ACC112 (cell line): Measurements from ENCODE around the gene TMEM45A.
"Not testable (repeated sequence)": the region's sequence is repeated elsewhere in the genome, so short reads cannot be mapped to it uniquely, and the experiment has no call there.

Experiments used
- H2AFZ ChIP-seq: fragments of 200-600 bp; sonication (generic); one replicate; pipeline ENCODE4 v1.6.0; 2017; ENCODE audit warnings: antibody characterized with exemption, low read length; ENCODE audit not compliant: unreplicated experiment
- H3K27ac ChIP-seq: fragments of 200-600 bp; sonication (generic); 2 replicates; pipeline ENCODE4 v1.5.1; 2014; ENCODE audit warnings: low read depth, mild to moderate bottlenecking, antibody characterized with exemption, low read length, moderate library complexity
- H3K27me3 ChIP-seq: fragments of 200-600 bp; sonication (generic); 2 replicates; pipeline ENCODE4 v1.6.1; 2014; ENCODE audit warnings: mild to moderate bottlenecking, antibody characterized with exemption, low read length, moderate library complexity, mixed read lengths; ENCODE audit not compliant: insufficient read depth
- H3K36me3 ChIP-seq: fragments of 200-600 bp; sonication (generic); 2 replicates; pipeline ENCODE4 v1.6.1; 2016; ENCODE audit warnings: mild to moderate bottlenecking, antibody characterized with exemption, low read length, moderate library complexity, mixed read lengths; ENCODE audit not compliant: insufficient read depth
- H3K4me1 ChIP-seq: fragments of 200-600 bp; sonication (generic); one replicate; pipeline ENCODE4 v1.6.1; 2016; ENCODE audit warnings: low read length, mixed read lengths; ENCODE audit not compliant: insufficient read depth, unreplicated experiment, control insufficient read depth
- H3K4me3 ChIP-seq: fragments of 200-600 bp; sonication (generic); 2 replicates; pipeline ENCODE4 v1.5.1; 2014; ENCODE audit warnings: mild to moderate bottlenecking, low read depth, low read length
- H3K79me2 ChIP-seq: fragments of 200-600 bp; sonication (generic); one replicate; pipeline ENCODE4 v1.6.0; 2016; ENCODE audit warnings: low read length; ENCODE audit not compliant: control insufficient read depth, unreplicated experiment, insufficient read depth

Gene TMEM45A

DNA sequence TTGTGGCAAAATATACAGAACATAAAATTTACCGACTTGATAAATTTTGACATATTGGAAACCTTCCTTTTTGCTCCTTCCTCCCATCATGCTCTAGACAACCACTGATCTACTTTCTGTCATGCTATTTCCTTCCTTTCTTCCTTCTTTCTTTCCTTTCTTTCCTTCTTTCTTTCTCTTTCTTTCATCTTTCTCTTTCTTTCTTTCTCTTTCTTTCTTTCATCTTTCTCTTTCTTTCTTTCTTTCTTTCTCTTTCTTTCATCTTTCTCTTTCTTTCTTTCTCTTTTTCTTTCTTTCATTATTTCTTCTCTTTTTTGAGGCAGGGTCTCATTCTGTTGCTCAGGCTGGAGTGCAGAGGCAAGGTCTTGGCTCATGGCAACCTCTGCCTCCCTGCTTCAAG is 8.9 kb upstream of the TMEM45A start:
- H3K27ac ChIP-seq = no peak overlapping the region
- H3K79me2 ChIP-seq = no peaks in the 10 kb centered on the region
- H3K4me3 ChIP-seq = no peak overlapping the region
- H3K36me3 ChIP-seq = no peaks in the 10 kb centered on the region
- no peak overlapping the region for H2AFZ ChIP-seq
- no peaks in the 10 kb centered on the region for H3K27me3 ChIP-seq
- no peaks in the 10 kb centered on the region for H3K4me1 ChIP-seq

GRCh38 chr3:100486808-100487207 is 5.6 kb upstream of the TMEM45A start:
- Histone ChIP-seq H3K27me3 (no peaks in the 10 kb centered on the region), H3K79me2 (no peaks in the 10 kb centered on the region), H3K4me1 (peaks cover 5% of the 10 kb centered on the region), H3K4me3 (no peak overlapping the region), H3K36me3 (no peaks in the 10 kb centered on the region), H3K27ac (no peak overlapping the region), H2AFZ (no peak overlapping the region)

- no peak overlapping the region for H3K4me3 ChIP-seq
- no peaks in the 10 kb centered on the region for H3K27me3 ChIP-seq
- no peak overlapping the region for H3K27ac ChIP-seq
- H2AFZ ChIP-seq = no peak overlapping the region
- H3K36me3 ChIP-seq = no peaks in the 10 kb centered on the region
- H3K79me2 ChIP-seq = peaks cover 10% of the 10 kb centered on the region
- peaks cover 5% of the 10 kb centered on the region for H3K4me1 ChIP-seq
These were observed 3.3 kb upstream of the TMEM45A start for GRCh38 chr3:100489118-100489517.

DNA sequence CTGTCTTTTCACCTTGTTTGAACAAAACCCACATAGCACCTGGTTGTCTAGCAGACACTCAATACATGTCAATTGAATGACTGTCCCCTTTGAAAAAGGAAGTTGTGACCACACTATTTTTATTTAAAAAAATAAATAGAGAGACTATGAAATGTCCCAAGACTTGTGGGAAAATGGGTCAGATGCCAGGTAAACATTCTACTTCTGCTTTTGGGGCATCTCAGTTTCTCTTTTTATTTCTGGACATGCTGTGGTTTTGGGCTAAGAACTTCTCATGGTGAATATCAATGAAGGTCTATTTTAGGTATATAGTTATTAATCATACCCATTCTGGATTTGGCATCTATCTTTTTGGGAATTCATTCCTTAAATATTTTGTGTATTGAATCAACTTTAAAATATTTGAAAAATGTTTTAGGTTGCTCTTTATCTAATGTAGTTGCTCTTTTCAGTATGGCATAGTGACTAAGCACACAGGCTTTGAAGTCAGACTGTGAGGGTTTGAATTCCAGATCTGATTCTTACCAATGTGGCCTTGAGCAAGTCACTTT is 4.4 kb downstream of the TMEM45A start:
- peak overlapping the region; percentile 27; the same call in 1 of the 2 replicates for H3K4me3 ChIP-seq
- H3K36me3 ChIP-seq = peaks cover 6% of the 10 kb centered on the region
- no peaks in the 10 kb centered on the region for H3K27me3 ChIP-seq
- peaks cover 35% of the 10 kb centered on the region for H3K4me1 ChIP-seq
- no peak overlapping the region for H2AFZ ChIP-seq
- H3K79me2 ChIP-seq = peaks cover 63% of the 10 kb centered on the region
- peak overlapping the region; percentile 72 for H3K27ac ChIP-seq

GRCh38 chr3:100499651-100500050 is 7.2 kb downstream of the TMEM45A start:
- H3K4me3 ChIP-seq = no peak overlapping the region
- no peak overlapping the region for H3K27ac ChIP-seq
- peaks cover 31% of the 10 kb centered on the region for H3K4me1 ChIP-seq

DNA sequence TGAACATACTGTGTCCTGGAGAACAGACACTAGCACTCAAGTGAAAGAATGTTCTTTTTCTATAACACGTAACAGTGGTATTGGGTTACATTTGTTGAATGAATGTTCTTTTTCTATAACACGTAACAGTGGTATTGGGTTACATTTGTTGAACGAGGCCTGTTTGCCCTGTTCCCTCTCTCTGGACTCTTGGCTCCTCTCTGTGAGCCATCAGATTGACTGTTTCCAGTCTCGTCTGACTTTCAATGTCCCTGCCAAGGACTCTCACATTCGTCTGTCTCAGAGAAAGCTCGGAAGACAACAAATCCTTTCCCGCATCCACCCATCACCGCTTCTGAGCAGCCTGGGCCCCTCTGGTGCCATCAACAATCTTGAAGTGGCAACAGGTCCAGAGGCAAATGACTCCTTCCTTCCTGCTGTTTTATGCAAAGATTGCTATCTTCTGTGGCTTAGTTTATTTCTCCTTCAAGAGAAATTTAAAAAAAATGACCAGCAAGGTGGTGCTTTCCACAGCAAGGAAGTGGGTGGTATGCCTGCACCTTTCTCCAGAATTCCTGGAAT is 8.0 kb downstream of the TMEM45A start:
- peaks cover 6% of the 10 kb centered on the region for H3K36me3 ChIP-seq
- H3K79me2 ChIP-seq = peaks cover 55% of the 10 kb centered on the region
- H2AFZ ChIP-seq = no peak overlapping the region
- peaks cover 27% of the 10 kb centered on the region for H3K4me1 ChIP-seq
- no peaks in the 10 kb centered on the region for H3K27me3 ChIP-seq
- H3K27ac ChIP-seq = no peak overlapping the region
- no peak overlapping the region for H3K4me3 ChIP-seq

More at GRCh38 chr3:100499651-100500050, 7.2 kb downstream of the TMEM45A start:
- Histone ChIP-seq H2AFZ (no peak overlapping the region), H3K79me2 (peaks cover 56% of the 10 kb centered on the region), H3K36me3 (peaks cover 6% of the 10 kb centered on the region), H3K27me3 (no peaks in the 10 kb centered on the region)

GRCh38 chr3:100503448-100503847 is 11.0 kb downstream of the TMEM45A start:
- Histone ChIP-seq H3K27me3 (no peaks in the 10 kb centered on the region), H3K4me3 (no peak overlapping the region), H3K36me3 (peaks cover 12% of the 10 kb centered on the region), H3K27ac (no peak overlapping the region), H3K4me1 (peaks cover 19% of the 10 kb centered on the region), H3K79me2 (peaks cover 48% of the 10 kb centered on the region), H2AFZ (no peak overlapping the region)

DNA sequence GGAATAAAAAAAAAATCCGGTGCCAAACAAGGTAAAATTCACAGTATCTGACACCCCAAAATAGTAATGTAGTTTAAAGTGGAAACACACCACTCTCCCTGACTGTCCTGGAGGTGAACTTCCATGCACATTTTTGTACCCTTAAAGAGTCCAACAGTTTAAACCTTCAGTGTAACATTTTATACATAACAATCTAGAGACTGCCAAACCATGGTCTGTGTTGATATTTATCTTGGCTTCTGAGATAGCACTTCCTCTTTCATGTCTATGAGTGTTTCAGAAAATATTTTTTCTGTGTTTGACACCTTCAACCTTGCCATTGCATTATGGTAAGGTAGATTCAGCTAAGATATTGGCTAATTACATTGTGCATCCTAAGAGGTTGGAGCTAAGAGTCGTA is 13.9 kb downstream of the TMEM45A start:
- Histone ChIP-seq H3K4me3 (no peak overlapping the region), H3K36me3 (peaks cover 9% of the 10 kb centered on the region; the same call in 1 of the 2 replicates), H3K27me3 (no peaks in the 10 kb centered on the region), H3K27ac (no peak overlapping the region), H2AFZ (no peak overlapping the region), H3K4me1 (peaks cover 15% of the 10 kb centered on the region), H3K79me2 (peaks cover 26% of the 10 kb centered on the region)

GRCh38 chr3:100509818-100510217 is 17.4 kb downstream of the TMEM45A start:
- H3K4me3 ChIP-seq, H3K27ac ChIP-seq, H3K27me3 ChIP-seq, H2AFZ ChIP-seq, H3K36me3 ChIP-seq: not testable (repeated sequence)
- Histone ChIP-seq H3K79me2 (peaks cover 13% of the 10 kb centered on the region), H3K4me1 (peaks cover 15% of the 10 kb centered on the region)

DNA sequence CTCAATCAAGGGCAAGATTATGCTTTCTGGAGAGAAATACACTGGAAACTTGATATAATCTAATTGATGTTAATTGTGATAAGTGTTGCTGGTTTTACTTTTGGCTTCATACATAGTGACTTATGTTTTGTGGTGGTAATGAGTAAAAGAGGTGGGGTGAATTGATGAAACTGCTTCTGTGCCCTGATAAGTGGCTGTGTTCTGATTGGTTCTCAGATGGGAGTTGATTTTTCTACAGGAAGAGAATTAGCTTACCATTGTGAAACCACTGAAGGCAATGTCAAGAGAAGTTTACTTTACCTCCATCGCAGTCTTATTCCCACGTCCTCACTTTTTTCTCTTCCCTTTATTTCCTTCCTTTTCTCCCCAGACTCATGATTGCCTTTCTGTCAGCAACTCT is 23.8 kb downstream of the TMEM45A start:
- peak overlapping the region; percentile 7 for H3K4me3 ChIP-seq
- H3K79me2 ChIP-seq = peaks cover 20% of the 10 kb centered on the region
- peak overlapping the region; percentile 72 for H2AFZ ChIP-seq
- peaks cover 33% of the 10 kb centered on the region for H3K4me1 ChIP-seq
- peak overlapping the region; percentile 67 for H3K27ac ChIP-seq
- no peaks in the 10 kb centered on the region for H3K27me3 ChIP-seq
- H3K36me3 ChIP-seq = peaks cover 12% of the 10 kb centered on the region

GRCh38 chr3:100516838-100517237 is 24.4 kb downstream of the TMEM45A start:
- H3K36me3 ChIP-seq = peaks cover 12% of the 10 kb centered on the region
- peak overlapping the region; percentile 67 for H3K27ac ChIP-seq
- peak overlapping the region; percentile 7; the same call in 1 of the 2 replicates for H3K4me3 ChIP-seq
- peak overlapping the region; percentile 72 for H2AFZ ChIP-seq
- H3K79me2 ChIP-seq = peaks cover 20% of the 10 kb centered on the region
- peaks cover 33% of the 10 kb centered on the region for H3K4me1 ChIP-seq
- H3K27me3 ChIP-seq = no peaks in the 10 kb centered on the region
